ENCODE results near the gene ORM2.
A peak's percentile ranks its signal among the peaks of the same experiment; 100 is the strongest.

The ORM2 gene

GRCh38 chr9:114334490-114334889 lies 4.8 kb downstream of the ORM2 start:
- no peak for DNase-seq

- DNase-seq: no peak
Measured at GRCh38 chr9:114335745-114336144, 6.1 kb downstream of the ORM2 start.

- DNase-seq: no peak
Measured at GRCh38 chr9:114336157-114336556, 6.5 kb downstream of the ORM2 start.

- no peak for DNase-seq
Measured at GRCh38 chr9:114336699-114337395, 7.2 kb downstream of the ORM2 start.

GRCh38 chr9:114338187-114338586 lies 8.5 kb downstream of the ORM2 start:
- no peak for DNase-seq

- peak in 1 of 2 experiments; percentile 19 for DNase-seq
Measured at GRCh38 chr9:114339130-114339908, 9.7 kb downstream of the ORM2 start.

GRCh38 chr9:114341152-114341830 lies 11.6 kb downstream of the ORM2 start:
- no peak for DNase-seq

- DNase-seq: no peak
Measured at GRCh38 chr9:114341991-114342390, 12.3 kb downstream of the ORM2 start.

GRCh38 chr9:114342755-114343440 lies 13.2 kb downstream of the ORM2 start:
- no peak for DNase-seq

GRCh38 chr9:114343471-114344187 lies 14.0 kb downstream of the ORM2 start:
- no peak for DNase-seq

- no peak for DNase-seq
Measured at GRCh38 chr9:114344188-114344566, 14.5 kb downstream of the ORM2 start.

- DNase-seq: no peak
Measured at GRCh38 chr9:114344692-114345091, 15.0 kb downstream of the ORM2 start.

GRCh38 chr9:114345493-114346065 lies 15.9 kb downstream of the ORM2 start:
- DNase-seq: no peak

GRCh38 chr9:114346146-114346545 lies 16.5 kb downstream of the ORM2 start:
- DNase-seq: no peak

- DNase-seq: no peak
Measured at GRCh38 chr9:114347675-114348074, 18.0 kb downstream of the ORM2 start.

GRCh38 chr9:114348261-114348905 lies 18.7 kb downstream of the ORM2 start:
- no peak for DNase-seq

GRCh38 chr9:114348906-114349482 lies 19.3 kb downstream of the ORM2 start:
- DNase-seq: peak in 1 of 2 experiments; percentile 15

- no peak for DNase-seq
Measured at GRCh38 chr9:114349713-114350480, 20.2 kb downstream of the ORM2 start.

- no peak for DNase-seq
Measured at GRCh38 chr9:114350636-114351401, 21.1 kb downstream of the ORM2 start.

GRCh38 chr9:114351932-114352331 lies 22.3 kb downstream of the ORM2 start:
- DNase-seq: no peak
